GM23248 (cell line): Measurements from ENCODE around the gene ADM2.

Experiments
- EZH2 ChIP-seq: fragments of 200-600 bp; sonication (generic); IDR thresholded peaks from 2 replicates; pipeline ENCODE4 v1.6.1; 2018; ENCODE audit warnings: antibody characterized with exemption, mild to moderate bottlenecking; ENCODE audit not compliant: insufficient read depth, poor library complexity, severe bottlenecking
- EZH2phosphoT487 ChIP-seq: fragments of 200-600 bp; sonication (generic); IDR thresholded peaks from 2 replicates; pipeline ENCODE4 v1.6.1; 2018; ENCODE audit warnings: antibody characterized with exemption, moderate library complexity, mild to moderate bottlenecking, low read depth; ENCODE audit not compliant: insufficient read depth

DNA sequence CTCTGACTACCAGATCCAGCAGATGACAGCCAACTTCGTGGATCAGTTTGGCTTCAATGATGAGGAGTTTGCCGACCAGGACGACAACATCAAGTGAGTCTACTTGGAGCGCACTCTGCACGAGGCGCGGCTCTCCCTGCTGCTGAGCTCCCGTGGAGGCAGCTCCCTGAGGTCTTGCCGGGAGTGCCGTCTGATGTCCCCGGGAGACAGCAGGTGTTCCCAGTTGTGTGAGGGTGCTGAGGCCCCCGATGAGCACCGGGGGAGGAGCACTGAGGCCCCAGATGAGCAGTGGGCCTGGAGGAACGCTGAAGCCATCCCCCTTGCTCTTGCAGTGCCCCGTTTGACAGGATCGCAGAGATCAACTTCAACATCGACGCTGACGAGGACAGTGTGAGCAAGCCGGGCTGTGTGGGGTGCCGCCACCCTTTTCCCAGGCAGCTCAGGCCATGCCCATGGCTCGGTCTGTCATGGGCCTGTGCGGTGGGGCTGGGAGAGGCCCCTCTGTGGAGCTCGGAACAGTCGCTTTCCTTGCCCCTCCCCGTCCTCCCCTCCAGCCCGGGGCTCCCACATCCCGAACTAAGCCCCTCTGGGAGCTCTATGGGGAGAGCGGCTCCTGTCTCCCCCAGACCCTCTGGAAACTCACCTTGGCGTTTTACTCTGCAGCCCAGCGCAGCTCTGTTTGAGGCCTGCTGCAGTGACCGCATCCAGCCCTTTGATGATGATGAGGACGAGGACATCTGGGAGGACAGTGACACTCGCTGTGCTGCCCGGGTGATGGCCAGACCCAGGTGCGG is 43.6 kb upstream of the ADM2 start:
- TF ChIP-seq EZH2 = no peak
- TF ChIP-seq EZH2phosphoT487 = no peak
